ENCODE results near the gene MT1A. TPM values are rescaled to one million over a fixed set of nuclear protein-coding genes. Genes with fewer than 3 reads are reported as not detected.

MT1A gene
- total RNA-seq, 1 experiment from 2014 or later = 2.8 TPM

GRCh38 chr16:56645311-56645710 lies 6.8 kb downstream of the MT1A start:
- peaks cover 18% of the 10 kb centered on the region for H3K4me1 Mint-ChIP-seq
- H3K9me3 Mint-ChIP-seq = no peaks in the 10 kb centered on the region
- peaks cover 100% of the 10 kb centered on the region for H3K27me3 Mint-ChIP-seq (ENCODE audit: low read depth)
- ChIA-PET CTCF (no interaction called here), POLR2A (no interaction called here)
- ATAC-seq (no peak), DNase-seq (ENCODE audit: low spot score) (no peak)
- no peak overlapping the region for H3K27ac Mint-ChIP-seq
- H3K36me3 Mint-ChIP-seq = no peaks in the 10 kb centered on the region
- no peak overlapping the region for H3K4me3 Mint-ChIP-seq
- TF ChIP-seq E2F4 (CRISPR knock-in tag; IDR thresholded peaks at IDR 0.05; ENCODE audit: borderline replicate concordance, low read depth) (no peak), RORB (CRISPR knock-in tag; IDR thresholded peaks at IDR 0.05) (no peak), MLX (CRISPR knock-in tag; IDR thresholded peaks at IDR 0.05) (no peak), HMGA2 (CRISPR knock-in tag; IDR thresholded peaks at IDR 0.05) (no peak), ZNF317 (CRISPR knock-in tag; IDR thresholded peaks at IDR 0.05; ENCODE audit: borderline replicate concordance, low read depth) (no peak), ETV6 (CRISPR knock-in tag; IDR thresholded peaks at IDR 0.05) (no peak), ZNF121 (CRISPR knock-in tag; IDR thresholded peaks at IDR 0.05) (no peak), CBFB (CRISPR knock-in tag; IDR thresholded peaks at IDR 0.05; ENCODE audit: low read depth) (no peak), AR (CRISPR knock-in tag; IDR thresholded peaks at IDR 0.05) (no peak), NR2C2 (CRISPR knock-in tag; IDR thresholded peaks at IDR 0.05) (no peak), OVOL2 (CRISPR knock-in tag; IDR thresholded peaks at IDR 0.05; ENCODE audit: borderline replicate concordance) (no peak), GABPB1 (CRISPR knock-in tag; IDR thresholded peaks at IDR 0.05) (no peak), STAT6 (CRISPR knock-in tag; conservative IDR thresholded peaks at IDR 0.05; ENCODE audit: low read depth) (no peak), EMX1 (CRISPR knock-in tag; IDR thresholded peaks at IDR 0.05) (no peak)
- TF ChIP-seq, protein P1, sequence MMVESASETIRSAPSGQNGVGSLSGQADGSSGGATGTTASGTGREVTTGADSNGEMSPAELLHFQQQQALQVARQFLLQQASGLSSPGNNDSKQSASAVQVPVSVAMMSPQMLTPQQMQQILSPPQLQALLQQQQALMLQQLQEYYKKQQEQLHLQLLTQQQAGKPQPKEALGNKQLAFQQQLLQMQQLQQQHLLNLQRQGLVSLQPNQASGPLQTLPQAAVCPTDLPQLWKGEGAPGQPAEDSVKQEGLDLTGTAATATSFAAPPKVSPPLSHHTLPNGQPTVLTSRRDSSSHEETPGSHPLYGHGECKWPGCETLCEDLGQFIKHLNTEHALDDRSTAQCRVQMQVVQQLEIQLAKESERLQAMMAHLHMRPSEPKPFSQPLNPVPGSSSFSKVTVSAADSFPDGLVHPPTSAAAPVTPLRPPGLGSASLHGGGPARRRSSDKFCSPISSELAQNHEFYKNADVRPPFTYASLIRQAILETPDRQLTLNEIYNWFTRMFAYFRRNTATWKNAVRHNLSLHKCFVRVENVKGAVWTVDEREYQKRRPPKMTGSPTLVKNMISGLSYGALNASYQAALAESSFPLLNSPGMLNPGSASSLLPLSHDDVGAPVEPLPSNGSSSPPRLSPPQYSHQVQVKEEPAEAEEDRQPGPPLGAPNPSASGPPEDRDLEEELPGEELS (CRISPR knock-in tag; IDR thresholded peaks at IDR 0.05) = no peak
- TF ChIP-seq, protein P2, sequence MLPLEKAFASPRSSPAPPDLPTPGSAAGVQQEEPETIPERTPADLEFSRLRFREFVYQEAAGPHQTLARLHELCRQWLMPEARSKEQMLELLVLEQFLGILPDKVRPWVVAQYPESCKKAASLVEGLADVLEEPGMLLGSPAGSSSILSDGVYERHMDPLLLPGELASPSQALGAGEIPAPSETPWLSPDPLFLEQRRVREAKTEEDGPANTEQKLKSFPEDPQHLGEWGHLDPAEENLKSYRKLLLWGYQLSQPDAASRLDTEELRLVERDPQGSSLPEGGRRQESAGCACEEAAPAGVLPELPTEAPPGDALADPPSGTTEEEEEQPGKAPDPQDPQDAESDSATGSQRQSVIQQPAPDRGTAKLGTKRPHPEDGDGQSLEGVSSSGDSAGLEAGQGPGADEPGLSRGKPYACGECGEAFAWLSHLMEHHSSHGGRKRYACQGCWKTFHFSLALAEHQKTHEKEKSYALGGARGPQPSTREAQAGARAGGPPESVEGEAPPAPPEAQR (CRISPR knock-in tag; IDR thresholded peaks at IDR 0.05) = no peak
- TF ChIP-seq, protein P3, sequence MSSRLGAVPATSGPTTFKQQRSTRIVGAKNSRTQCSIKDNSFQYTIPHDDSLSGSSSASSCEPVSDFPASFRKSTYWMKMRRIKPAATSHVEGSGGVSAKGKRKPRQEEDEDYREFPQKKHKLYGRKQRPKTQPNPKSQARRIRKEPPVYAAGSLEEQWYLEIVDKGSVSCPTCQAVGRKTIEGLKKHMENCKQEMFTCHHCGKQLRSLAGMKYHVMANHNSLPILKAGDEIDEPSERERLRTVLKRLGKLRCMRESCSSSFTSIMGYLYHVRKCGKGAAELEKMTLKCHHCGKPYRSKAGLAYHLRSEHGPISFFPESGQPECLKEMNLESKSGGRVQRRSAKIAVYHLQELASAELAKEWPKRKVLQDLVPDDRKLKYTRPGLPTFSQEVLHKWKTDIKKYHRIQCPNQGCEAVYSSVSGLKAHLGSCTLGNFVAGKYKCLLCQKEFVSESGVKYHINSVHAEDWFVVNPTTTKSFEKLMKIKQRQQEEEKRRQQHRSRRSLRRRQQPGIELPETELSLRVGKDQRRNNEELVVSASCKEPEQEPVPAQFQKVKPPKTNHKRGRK (CRISPR knock-in tag; IDR thresholded peaks at IDR 0.05; ENCODE audit: borderline replicate concordance) = no peak
- TF ChIP-seq, protein P4, sequence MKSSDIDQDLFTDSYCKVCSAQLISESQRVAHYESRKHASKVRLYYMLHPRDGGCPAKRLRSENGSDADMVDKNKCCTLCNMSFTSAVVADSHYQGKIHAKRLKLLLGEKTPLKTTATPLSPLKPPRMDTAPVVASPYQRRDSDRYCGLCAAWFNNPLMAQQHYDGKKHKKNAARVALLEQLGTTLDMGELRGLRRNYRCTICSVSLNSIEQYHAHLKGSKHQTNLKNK (CRISPR knock-in tag; IDR thresholded peaks at IDR 0.05) = no peak
- TF ChIP-seq, protein P5, sequence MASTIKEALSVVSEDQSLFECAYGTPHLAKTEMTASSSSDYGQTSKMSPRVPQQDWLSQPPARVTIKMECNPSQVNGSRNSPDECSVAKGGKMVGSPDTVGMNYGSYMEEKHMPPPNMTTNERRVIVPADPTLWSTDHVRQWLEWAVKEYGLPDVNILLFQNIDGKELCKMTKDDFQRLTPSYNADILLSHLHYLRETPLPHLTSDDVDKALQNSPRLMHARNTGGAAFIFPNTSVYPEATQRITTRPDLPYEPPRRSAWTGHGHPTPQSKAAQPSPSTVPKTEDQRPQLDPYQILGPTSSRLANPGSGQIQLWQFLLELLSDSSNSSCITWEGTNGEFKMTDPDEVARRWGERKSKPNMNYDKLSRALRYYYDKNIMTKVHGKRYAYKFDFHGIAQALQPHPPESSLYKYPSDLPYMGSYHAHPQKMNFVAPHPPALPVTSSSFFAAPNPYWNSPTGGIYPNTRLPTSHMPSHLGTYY (CRISPR knock-in tag; IDR thresholded peaks at IDR 0.05) = no peak
